Measurements from ENCODE around the gene IL17C.

IL17C gene

DNA sequence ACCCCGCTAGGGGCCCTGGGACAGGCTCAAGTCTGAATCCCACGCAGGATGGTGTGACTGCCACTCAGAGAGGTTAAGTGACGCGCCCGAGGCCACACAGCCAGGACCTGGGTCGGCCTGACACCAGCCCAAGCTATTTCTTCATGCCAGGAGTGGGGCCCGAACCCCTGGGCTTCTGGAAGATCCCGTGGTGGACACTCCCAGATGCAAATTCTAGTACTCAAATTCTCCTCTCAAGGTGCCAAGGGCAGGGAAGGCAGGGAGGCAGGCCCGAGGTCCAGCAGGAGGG, 5.2 kb downstream of the IL17C start:
- DNase-seq (ENCODE audit: low read depth in 3 of 3, low spot score in 1 of 3) = no peak

DNA sequence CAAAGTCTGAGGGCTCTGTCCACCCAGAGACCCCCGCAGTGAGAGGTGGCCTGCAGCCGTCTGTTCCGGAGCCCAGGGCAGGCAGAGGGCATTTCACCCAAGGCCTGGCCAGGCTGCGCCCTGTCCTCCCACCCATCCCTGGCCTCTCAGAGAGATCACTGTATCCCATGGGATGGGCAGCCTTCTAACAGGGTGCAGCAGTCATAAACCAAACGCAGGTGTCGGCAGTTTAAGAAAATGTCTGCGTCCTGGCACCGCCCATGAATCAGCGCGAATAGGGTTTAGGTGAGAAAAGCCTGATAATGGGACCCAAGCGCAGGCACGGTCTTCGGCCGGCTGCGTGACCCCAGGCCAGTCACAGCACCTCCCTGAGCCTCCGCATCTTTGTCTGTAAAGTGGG, 7.1 kb downstream of the IL17C start:
- no peak for DNase-seq (ENCODE audit: low read depth in 3 of 3, low spot score in 1 of 3)

GRCh38 chr16:88645941-88646340, 7.6 kb downstream of the IL17C start:
- DNase-seq (ENCODE audit: low read depth in 3 of 3, low spot score in 1 of 3) = no peak

- no peak for DNase-seq (ENCODE audit: low read depth in 3 of 3, low spot score in 1 of 3)
Observed at GRCh38 chr16:88646345-88647034, 8.1 kb downstream of the IL17C start.

GRCh38 chr16:88647178-88648070, 9.1 kb downstream of the IL17C start:
- DNase-seq (ENCODE audit: low read depth in 3 of 3, low spot score in 1 of 3) = no peak

DNA sequence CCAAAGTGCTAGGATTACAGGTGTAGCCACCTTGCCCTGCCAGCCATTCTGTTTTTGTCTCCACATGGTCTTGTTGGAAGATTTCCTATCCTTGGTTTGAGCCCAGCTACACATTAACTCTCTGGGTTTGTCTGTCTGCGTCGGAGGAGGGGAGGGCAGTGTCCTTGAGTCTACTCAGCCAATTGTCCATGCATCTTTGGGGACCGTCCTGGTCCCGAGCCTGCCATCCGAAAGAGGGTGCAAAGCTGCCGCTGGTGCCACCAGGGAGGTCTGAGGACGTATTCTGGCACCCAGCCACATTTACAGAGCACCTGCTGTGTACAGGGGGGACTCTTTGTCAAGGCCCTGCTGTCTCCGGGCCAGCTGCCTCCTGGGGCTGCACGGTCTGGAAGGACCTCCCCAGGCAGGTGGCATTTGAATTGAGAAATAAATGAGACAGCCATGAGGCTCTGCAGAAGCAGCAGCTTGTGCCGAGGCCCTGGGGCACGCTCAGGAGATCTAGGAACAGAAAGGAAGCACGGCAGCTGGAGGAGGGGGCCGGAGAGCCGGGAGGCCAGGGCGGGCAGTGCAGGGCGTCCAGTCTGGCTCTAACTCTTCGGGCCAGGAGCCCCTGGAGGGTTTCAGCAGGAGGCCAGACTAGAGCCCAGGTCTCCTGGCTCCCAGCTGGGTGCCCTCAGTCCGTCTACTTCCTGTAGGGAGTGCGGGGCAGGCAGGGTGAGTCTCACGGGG, 11.0 kb downstream of the IL17C start:
- DNase-seq (ENCODE audit: low read depth in 3 of 3, low spot score in 1 of 3) = no peak

DNA sequence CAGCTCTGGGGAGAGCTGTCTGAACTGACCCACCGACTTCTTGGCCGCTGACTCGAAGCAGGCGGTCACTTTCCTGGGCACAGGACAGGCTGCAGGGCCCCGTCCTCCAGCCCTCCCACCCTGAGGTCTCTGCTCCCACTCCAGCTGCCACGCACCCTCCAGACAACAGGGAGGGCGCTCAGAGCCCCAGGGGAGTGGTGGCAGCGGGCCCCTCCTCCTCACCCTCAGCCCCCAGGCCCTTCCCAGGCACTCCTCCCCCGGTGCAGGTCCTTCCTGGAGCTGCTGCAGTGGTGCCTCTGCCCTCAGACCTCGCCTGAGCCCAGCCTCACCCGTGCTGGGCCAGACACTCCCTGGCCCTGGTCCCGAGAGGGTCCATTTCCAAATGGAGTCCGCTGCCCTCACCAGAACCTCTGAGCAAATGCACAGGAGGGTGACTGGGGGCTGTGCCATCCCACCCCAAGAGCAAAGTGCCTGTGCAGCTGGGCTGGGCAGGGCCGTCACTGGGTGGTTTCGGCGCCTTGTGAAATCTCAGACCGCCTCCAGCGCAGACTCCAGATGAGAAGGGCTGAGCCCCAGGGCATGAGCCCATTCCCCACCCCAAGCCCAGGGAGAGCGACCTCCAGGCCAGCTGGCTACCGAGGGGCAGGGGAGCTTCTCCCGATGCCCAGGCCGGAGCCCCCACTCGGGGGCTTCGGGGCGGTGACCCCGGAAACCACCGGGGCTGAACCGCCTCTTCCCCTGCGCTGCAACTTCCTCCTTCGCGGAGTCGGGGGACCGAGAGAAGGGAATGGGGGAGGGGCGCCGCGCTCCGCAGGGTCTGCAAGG, 11.8 kb downstream of the IL17C start:
- peak in 1 of 3 donors; percentile 26 for DNase-seq (ENCODE audit: low read depth in 3 of 3, low spot score in 1 of 3)

- DNase-seq (ENCODE audit: low read depth in 3 of 3, low spot score in 1 of 3) = peak; percentile 59 to 69 (median 63)
Observed at GRCh38 chr16:88650749-88651275, 12.4 kb downstream of the IL17C start, which contains the start of gene CYBA. CYBA (minus strand) TSS chr16:88651053; CDS start chr16:88651013, 40 bp downstream.

DNA sequence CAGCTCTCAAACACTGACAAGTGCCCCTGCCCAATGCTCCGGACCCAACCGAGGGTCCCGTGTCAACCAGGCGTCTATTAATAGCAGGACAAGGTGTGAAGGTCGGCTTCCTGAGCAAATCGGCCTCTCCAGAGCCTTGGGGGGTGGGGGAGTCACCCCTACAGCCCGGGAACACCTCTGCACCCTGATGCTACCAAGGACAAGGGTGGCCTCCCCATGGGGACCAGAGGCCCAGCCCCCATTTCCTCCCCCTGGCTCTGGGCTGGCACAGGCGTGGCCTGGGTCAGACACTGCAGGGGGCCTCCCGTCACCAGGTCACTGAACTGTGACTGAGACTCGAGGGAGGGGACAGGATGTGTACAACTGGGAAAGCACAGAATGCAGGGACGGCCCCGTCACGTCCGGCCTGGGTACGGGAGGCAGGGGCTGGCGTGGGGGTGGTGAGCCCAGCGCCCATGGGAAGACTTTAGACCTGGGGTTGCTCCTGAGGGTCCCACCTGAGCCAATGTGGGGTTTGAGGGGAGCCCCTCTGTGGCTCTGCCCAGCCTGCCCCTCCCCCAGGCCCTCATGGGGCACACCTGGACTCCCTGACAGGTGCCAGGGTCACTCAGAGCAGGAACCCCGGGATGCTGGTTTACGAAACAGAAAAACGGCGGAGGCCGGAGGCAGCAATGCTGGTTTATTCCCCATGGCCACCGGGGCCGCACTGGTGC, 13.1 kb downstream of the IL17C start:
- peak; percentile 22 to 49 (median 42) for DNase-seq (ENCODE audit: low read depth in 3 of 3, low spot score in 1 of 3)

DNA sequence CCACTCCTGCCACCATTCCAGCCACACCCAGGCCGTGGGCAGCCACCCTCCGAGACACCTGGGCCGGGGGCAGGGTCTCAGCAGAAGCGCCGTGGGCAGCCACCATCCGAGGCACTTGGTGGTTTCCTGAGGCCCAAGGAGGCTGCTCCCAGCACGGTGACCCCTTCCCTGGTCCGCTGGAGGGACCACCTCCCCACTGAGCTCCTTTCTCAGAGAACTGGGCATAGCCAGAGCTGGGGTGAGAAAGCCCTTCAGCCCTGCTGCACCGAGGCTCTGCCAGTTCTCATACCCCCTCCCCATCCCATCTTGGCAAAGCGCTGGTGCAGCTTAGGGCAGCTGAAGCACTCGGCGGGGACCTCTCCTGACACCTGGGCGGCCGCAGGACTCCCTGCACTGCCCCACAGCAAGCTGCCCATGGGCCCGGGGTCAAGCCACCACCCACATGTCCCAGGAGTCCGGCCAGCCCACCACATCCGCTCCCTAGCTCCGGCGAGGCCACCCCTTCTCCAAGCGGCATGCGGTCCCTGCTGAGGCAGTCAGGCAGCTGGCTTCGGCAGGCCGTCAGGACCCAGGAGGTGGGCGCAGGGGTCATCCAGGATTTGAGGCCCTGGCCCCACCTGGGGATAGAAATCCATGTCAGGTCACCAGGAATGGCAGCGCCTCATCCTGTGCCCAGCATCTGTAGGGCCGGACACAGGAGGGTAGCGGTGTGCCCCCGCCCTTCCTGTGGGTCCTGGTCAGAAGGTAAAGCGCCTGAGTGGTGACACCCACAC, 13.8 kb downstream of the IL17C start:
- DNase-seq (ENCODE audit: low read depth in 3 of 3, low spot score in 1 of 3) = no peak

DNA sequence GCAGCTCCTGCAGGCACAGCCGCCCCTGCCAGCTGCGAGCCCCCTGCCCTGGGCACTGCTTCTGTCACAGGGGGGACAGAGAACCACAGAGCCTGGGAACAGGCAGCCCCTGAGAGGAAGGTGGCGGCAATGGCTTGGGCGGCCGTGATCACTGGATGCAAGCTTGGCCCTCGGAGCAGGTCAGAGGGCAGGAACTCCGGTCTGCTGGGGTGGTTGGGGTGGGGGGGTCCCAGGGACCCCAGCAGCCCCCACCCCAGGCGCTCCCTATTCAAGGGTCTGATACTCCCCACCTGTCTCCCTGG, 14.3 kb downstream of the IL17C start:
- DNase-seq (ENCODE audit: low read depth in 3 of 3, low spot score in 1 of 3) = no peak

DNA sequence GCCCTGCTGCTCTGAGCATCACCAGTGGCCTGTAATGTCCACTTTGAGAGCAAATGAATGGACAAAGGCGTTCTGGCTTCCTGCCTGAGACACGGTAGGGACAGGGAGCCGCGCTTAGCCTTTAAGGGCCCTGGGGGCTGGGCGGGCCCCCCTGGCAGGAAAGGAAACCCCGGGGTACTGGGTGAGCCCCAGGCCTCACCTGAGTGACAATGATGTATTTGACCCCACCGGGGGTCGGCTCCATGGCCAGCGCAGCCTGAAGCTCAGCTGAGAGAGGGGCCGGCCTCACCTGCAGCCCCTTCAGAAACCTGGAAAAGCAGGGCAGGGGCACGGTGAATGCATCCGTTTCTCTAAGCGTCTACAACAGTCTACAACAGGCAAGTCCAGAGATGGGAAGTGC, 14.7 kb downstream of the IL17C start:
- no peak for DNase-seq (ENCODE audit: low read depth in 3 of 3, low spot score in 1 of 3)

GRCh38 chr16:88653596-88654362, 15.4 kb downstream of the IL17C start:
- no peak for DNase-seq (ENCODE audit: low read depth in 3 of 3, low spot score in 1 of 3)

GRCh38 chr16:88654363-88655052, 16.1 kb downstream of the IL17C start:
- DNase-seq (ENCODE audit: low read depth in 3 of 3, low spot score in 1 of 3) = no peak

DNA sequence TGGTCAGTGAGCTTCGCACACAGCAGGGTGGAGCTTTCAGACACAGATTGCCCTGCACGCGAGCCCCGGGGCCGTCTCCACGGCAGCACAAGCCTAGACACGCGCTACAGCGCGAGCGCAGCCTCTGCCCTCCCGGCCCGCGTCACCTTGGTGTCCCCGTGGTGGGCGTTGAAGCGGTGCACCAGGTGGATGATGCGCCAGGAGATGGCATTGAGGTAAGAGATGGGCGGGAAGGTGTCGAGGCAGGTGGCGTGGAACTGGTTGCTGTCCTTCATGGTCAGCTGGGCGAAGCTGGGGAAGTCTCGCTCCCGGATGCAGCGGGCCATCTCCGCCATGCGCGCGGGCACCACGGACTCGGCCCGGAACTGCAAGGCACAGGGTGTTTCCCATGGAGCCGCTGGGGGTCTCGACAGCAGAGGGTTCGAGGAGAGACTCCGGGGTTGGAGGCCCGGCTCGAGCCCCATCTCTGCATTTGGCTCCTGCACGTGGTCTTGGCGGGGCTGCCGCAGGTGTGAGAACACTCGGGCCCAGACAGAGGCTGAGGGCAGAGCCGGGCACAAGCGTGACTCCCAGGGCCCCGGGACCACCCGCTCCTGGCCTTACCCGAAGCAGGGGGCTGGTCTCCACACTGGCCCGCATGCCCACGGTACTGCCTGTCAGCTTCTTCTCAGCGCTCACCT, 16.8 kb downstream of the IL17C start:
- DNase-seq (ENCODE audit: low read depth in 3 of 3, low spot score in 1 of 3) = no peak

- no peak for DNase-seq (ENCODE audit: low read depth in 3 of 3, low spot score in 1 of 3)
Observed at GRCh38 chr16:88655733-88656281, 17.4 kb downstream of the IL17C start.

GRCh38 chr16:88656291-88656980, 18.1 kb downstream of the IL17C start:
- no peak for DNase-seq (ENCODE audit: low read depth in 3 of 3, low spot score in 1 of 3)

All from stimulated activated CD4-positive, alpha-beta T cell treated with anti-CD3 and anti-CD28 coated beads, TNF-alpha, amount 100 ng/mL, for 1 hour (primary cell).